GM12878 (cell line): ENCODE data around the gene LYRM4. TPM values are rescaled to one million over a fixed set of nuclear protein-coding genes. Genes with fewer than 3 reads are reported as not detected.

Experiments used
- ATAC-seq: fragments of 200-7000 bp; cut with Tn5 transposase; 3 replicates; pipeline ENCODE4 v1.9.1; 2020; ENCODE audit warnings: mild to moderate bottlenecking, moderate library complexity
- BruUV-seq: library from RNA; stranded (reverse); fragments of 400-500 nt; replicated peaks from 2 replicates; lab custom pipeline; 2021; lab: Mats Ljungman, UMichigan
- CTCF ChIA-PET: fragments of 300-600 bp; sonication (Branson Sonifier 250); formaldehyde crosslinking; extraction: SDS; loops from one replicate; lab custom pipeline; 2021; ENCODE audit warnings: inconsistent platforms; lab: Yijun Ruan, JAX
- POLR2A ChIA-PET: fragments of 350-600 bp; formaldehyde crosslinking; extraction: SDS; loops from one replicate; lab custom pipeline; 2021; ENCODE audit warnings: inconsistent platforms; lab: Charles Lee
- RAD21 ChIA-PET: fragments of 300-600 bp; sonication (Branson Sonifier 250); formaldehyde crosslinking; loops from one replicate; lab custom pipeline; 2023; ENCODE audit warnings: antibody characterized with exemption; ENCODE audit not compliant: unreplicated experiment; lab: Charles Lee
- SMC1A ChIA-PET: fragments of 300-600 bp; sonication (Branson Sonifier 250); formaldehyde crosslinking; loops from one replicate; lab custom pipeline; 2023; ENCODE audit not compliant: unreplicated experiment, uncharacterized antibody; lab: Charles Lee
- DNase-seq: peaks from one replicate; pipeline ENCODE4 v3.0.0-alpha.2; 2011; ENCODE audit warnings: low read depth, low spot score
- FAIRE-seq: peaks from 3 replicates; lab custom pipeline; 2011; peaks lifted over from hg19 to GRCh38; lab: Jason Lieb, UNC
- H2AFZ ChIP-seq: 2 replicates; pipeline ENCODE4 v1.6.0; 2011; ENCODE audit warnings: low read depth, low read length, control low read depth; ENCODE audit not compliant: control insufficient read depth
- H3K27ac ChIP-seq: 2 replicates; pipeline ENCODE4 v1.5.1; 2011; ENCODE audit warnings: control low read depth; ENCODE audit not compliant: control insufficient read depth, insufficient read depth
- H3K27me3 ChIP-seq, 2 experiments: replicated peaks in 1 of 2; 2 replicates each; pipeline versions ENCODE4 v1.6.0 to v1.6.1; 2011; ENCODE audit warnings: low read length in 1 of 2; ENCODE audit not compliant: control insufficient read depth in 2 of 2, insufficient read depth in 2 of 2
- H3K36me3 ChIP-seq, 2 experiments: 2 replicates each; pipeline ENCODE4 v1.5.1; 2011; ENCODE audit warnings: low read length in 1 of 2; ENCODE audit not compliant: control insufficient read depth in 2 of 2, insufficient read depth in 2 of 2
- H3K4me1 ChIP-seq: 2 replicates; pipeline ENCODE4 v1.6.1; 2011; ENCODE audit warnings: mild to moderate bottlenecking, low read length, moderate library complexity, mixed read lengths; ENCODE audit not compliant: control insufficient read depth, insufficient read depth
- H3K4me2 ChIP-seq: 2 replicates; pipeline ENCODE4 v1.6.0; 2011; ENCODE audit warnings: control low read depth; ENCODE audit not compliant: control insufficient read depth, insufficient read depth
- H3K4me3 ChIP-seq: fragments of 200-600 bp; sonication (generic); 2 replicates; pipeline ENCODE4 v1.5.1; 2016
- H3K79me2 ChIP-seq: 2 replicates; pipeline ENCODE4 v1.6.0; 2011; ENCODE audit warnings: low read length; ENCODE audit not compliant: control insufficient read depth, insufficient read depth
- H3K9ac ChIP-seq: 2 replicates; pipeline ENCODE4 v1.8.0; 2011; ENCODE audit warnings: low read length, control low read depth, mixed read lengths; ENCODE audit not compliant: control insufficient read depth, insufficient read depth
- H3K9me3 ChIP-seq: replicated peaks from 3 replicates; pipeline ENCODE4 v1.5.1; 2011; ENCODE audit warnings: mild to moderate bottlenecking, low read length; ENCODE audit not compliant: control insufficient read depth, insufficient read depth
- H4K20me1 ChIP-seq: 2 replicates; pipeline ENCODE4 v1.6.0; 2011; ENCODE audit not compliant: control insufficient read depth, insufficient read depth
- CHD4 ChIP-seq: fragments of 200-600 bp; sonication (generic); IDR thresholded peaks from 2 replicates; pipeline ENCODE4 v1.6.1; 2016; ENCODE audit warnings: mild to moderate bottlenecking
- GABPA ChIP-seq: IDR thresholded peaks from 2 replicates; pipeline ENCODE4 v1.6.1; 2014; ENCODE audit warnings: antibody characterized with exemption, low read depth, mild to moderate bottlenecking, inconsistent platforms
- MEF2B ChIP-seq: fragments of 450-650 bp; IDR thresholded peaks from 2 replicates; pipeline ENCODE4 v1.6.1; 2018; ENCODE audit warnings: mild to moderate bottlenecking, moderate library complexity; ENCODE audit not compliant: partially characterized antibody, poor library complexity, severe bottlenecking
- MYC ChIP-seq: IDR thresholded peaks from 2 replicates; pipeline ENCODE4 v1.6.1; 2011; ENCODE audit warnings: mild to moderate bottlenecking, low read length, moderate library complexity, inconsistent platforms; ENCODE audit not compliant: insufficient read depth, insufficient replicate concordance, insufficient read length, severe bottlenecking
- NFIC ChIP-seq: IDR thresholded peaks from 2 replicates; pipeline ENCODE4 v1.6.1; 2012; ENCODE audit warnings: low read depth, mild to moderate bottlenecking, inconsistent platforms, low read length, moderate library complexity
- NFYB ChIP-seq: IDR thresholded peaks from 2 replicates; pipeline ENCODE4 v1.6.1; 2011; ENCODE audit warnings: low read depth, mild to moderate bottlenecking, low read length, improper control_type of control experiment, moderate library complexity; ENCODE audit not compliant: insufficient read depth
- PBX3 ChIP-seq: IDR thresholded peaks from 2 replicates; pipeline ENCODE4 v1.6.1; 2011; ENCODE audit warnings: mild to moderate bottlenecking, low read depth, low read length, moderate library complexity; ENCODE audit not compliant: insufficient replicate concordance
- REST ChIP-seq: IDR thresholded peaks from 2 replicates; pipeline ENCODE4 v1.6.1; 2012; ENCODE audit warnings: mild to moderate bottlenecking, low read depth, low read length
- RFX5 ChIP-seq: IDR thresholded peaks from 2 replicates; pipeline ENCODE4 v1.6.1; 2011; ENCODE audit warnings: low read depth, low read length, improper control_type of control experiment
- ZBTB33 ChIP-seq: fragments of 450-650 bp; IDR thresholded peaks from 2 replicates; pipeline ENCODE4 v1.6.1; 2017; ENCODE audit warnings: mild to moderate bottlenecking
- ZNF207 ChIP-seq: fragments of 450-650 bp; IDR thresholded peaks from 2 replicates; pipeline ENCODE4 v1.6.1; 2014; ENCODE audit warnings: antibody characterized with exemption, mild to moderate bottlenecking, borderline replicate concordance
- ZNF622 ChIP-seq: fragments of 450-650 bp; IDR thresholded peaks from 2 replicates; pipeline ENCODE4 v1.6.1; 2017; ENCODE audit warnings: mild to moderate bottlenecking, inconsistent platforms
- WGBS: methylation state at CpG from one replicate; pipeline ENCODE4 v1.1.6; 2016; ENCODE audit warnings: low lambda C conversion rate; ENCODE audit not compliant: insufficient replicate concordance, insufficient coverage; ENCODE audit errors: missing lambda C conversion rate; 5-methylcytosine and 5-hydroxymethylcytosine counted together
- in situ Hi-C: fragments of 300-500 bp; cut with MboI; formaldehyde crosslinking; loops from 9 replicates; pipeline ENCODE4 v1.14.3; 2018; ENCODE audit warnings: mixed read lengths
- intact Hi-C: fragments of 100-400 bp; cut with micrococcal nuclease; formaldehyde crosslinking; loops from one replicate; pipeline ENCODE4 v1.14.2; 2022; ENCODE audit not compliant: unreplicated experiment
- polyA plus RNA-seq, 11 experiments: library from polyadenylated mRNA; depleted of rRNA in 4 of 11; unstranded in 6 of 11; stranded (reverse) in 5 of 11; fragments of >200 nt; fragmentation: Nextera tagmentation in 4 of 11; fragmentation: Illumina TruSeq in 1 of 11; extraction: Ambion mirVana in 4 of 11; extraction: Trizol in 1 of 11; gene quantifications; 1 replicate in 1 of 11; 2 replicates in 10 of 11; pipeline versions ENCODE4 v1.2.1 to v1.2.3, GENCODE V29; 2011 to 2016; ENCODE audit warnings: inconsistent platforms in 2 of 11, missing spikeins in 2 of 11, low read depth in 1 of 11
- total RNA-seq, 4 experiments: library from RNA; depleted of rRNA in 3 of 4; stranded (reverse); fragments of >200 nt in 3 of 4; fragmentation: Illumina TruSeq in 1 of 4; extraction: Trizol in 1 of 4; gene quantifications; 2 replicates each; pipeline versions ENCODE4 v1.2.1 to v1.2.3, GENCODE V29; 2013 to 2021

LYRM4 gene
- total and polyA plus RNA-seq, 10 of the 15 experiments (the other 5 are each of a cell fraction or from before 2014, with no cell fraction given) = 32.7 to 66.8 (median 44.0) TPM

GRCh38 chr6:5260111-5260620 lies 584 bp downstream of the LYRM4 start (continued):
- TF ChIP-seq REST (no peak), ZNF207 (no peak), NFYB (no peak), GABPA (no peak), MEF2B (no peak)

- 64% methylated on average over 3 of the region's 3 CpGs for WGBS
- Histone ChIP-seq H4K20me1 (no peaks in the 10 kb centered on the region), H3K9me3 (no peaks in the 10 kb centered on the region; the same call in 2 of the 3 replicates), H3K27me3 (no peaks in the 10 kb centered on the region), H3K4me3 (peak overlapping the region; percentile 90), H3K79me2 (peaks cover 33% of the 10 kb centered on the region), H3K4me1 (peaks cover 8% of the 10 kb centered on the region; the same call in 1 of the 2 replicates), H3K27ac (no peak overlapping the region), H3K4me2 (peak overlapping the region; percentile 70), H3K9ac (peak overlapping the region; percentile 65), H2AFZ (no peak overlapping the region), H3K36me3 (no peaks in the 10 kb centered on the region; a peak in 1 of 4 replicates)
- no peak for DNase-seq
- no peak for FAIRE-seq
- POLR2A ChIA-PET = interaction anchor here (1.1 kb wide), 1 partner anchor 120 kb away, joined by 3 read pairs; no protein-coding TSS in a partner anchor
- BruUV-seq = no TSS peak
- intact Hi-C loops (no loop called here), in situ Hi-C loops (no loop called here)
- no peak for TF ChIP-seq MYC
- TF ChIP-seq CHD4 = no peak
- no peak for TF ChIP-seq ZBTB33
- TF ChIP-seq RFX5 = no peak
- TF ChIP-seq PBX3 = no peak
- no peak for TF ChIP-seq ZNF622
- no peak for TF ChIP-seq NFIC
- RAD21 ChIA-PET = no interaction called here
- CTCF ChIA-PET = interaction anchor here (0.8 to 2.3 kb wide), 4 partner anchors 18 to 121 kb away, joined by 3 to 9 read pairs (median 4); no protein-coding TSS in a partner anchor
- ATAC-seq = no peak
- SMC1A ChIA-PET = interaction anchor here (1.2 to 2.7 kb wide), 4 partner anchors 12 to 85 kb away, joined by 3 to 12 read pairs (median 6); no protein-coding TSS in a partner anchor
These were observed 1.3 kb downstream of the LYRM4 start for GRCh38 chr6:5259428-5259827.
